BE2C (cell line): ENCODE measurements around the gene MTFR1L.

Source experiments
- DNase-seq: peaks from one replicate; pipeline ENCODE4 v3.0.0-alpha.2; 2020
- H3K27me3 ChIP-seq: fragments of 250-450 bp; sonication (Bioruptor Pico); 2 replicates; pipeline ENCODE4 v1.5.1; 2020; ENCODE audit warnings: mild to moderate bottlenecking
- H3K36me3 ChIP-seq: fragments of 250-450 bp; sonication (Bioruptor Pico); 2 replicates; pipeline ENCODE4 v1.5.1; 2020; ENCODE audit warnings: mild to moderate bottlenecking
- H3K4me1 ChIP-seq: fragments of 250-450 bp; sonication (Bioruptor Pico); 2 replicates; pipeline ENCODE4 v1.5.1; 2020
- H3K4me3 ChIP-seq: 2 replicates; pipeline ENCODE4 v1.5.1; 2011; ENCODE audit warnings: low read depth, low read length
- H3K9me3 ChIP-seq: fragments of 250-450 bp; sonication (Bioruptor Pico); 2 replicates; pipeline ENCODE4 v1.5.1; 2020
- TF ChIP-seq, protein P1 (sequence below): IDR thresholded peaks from 2 replicates; pipeline ENCODE4 v1.5.1; 2012; ENCODE audit warnings: mild to moderate bottlenecking, low read depth, low read length

MTFR1L gene

GRCh38 chr1:25821630-25822091 lies 1.9 kb downstream of the MTFR1L start:
- Histone ChIP-seq H3K36me3 (no peaks in the 10 kb centered on the region), H3K9me3 (no peaks in the 10 kb centered on the region), H3K4me3 (no peak overlapping the region), H3K27me3 (no peaks in the 10 kb centered on the region), H3K4me1 (peaks cover 3% of the 10 kb centered on the region)
- DNase-seq, result no peak
- TF ChIP-seq, protein P1, sequence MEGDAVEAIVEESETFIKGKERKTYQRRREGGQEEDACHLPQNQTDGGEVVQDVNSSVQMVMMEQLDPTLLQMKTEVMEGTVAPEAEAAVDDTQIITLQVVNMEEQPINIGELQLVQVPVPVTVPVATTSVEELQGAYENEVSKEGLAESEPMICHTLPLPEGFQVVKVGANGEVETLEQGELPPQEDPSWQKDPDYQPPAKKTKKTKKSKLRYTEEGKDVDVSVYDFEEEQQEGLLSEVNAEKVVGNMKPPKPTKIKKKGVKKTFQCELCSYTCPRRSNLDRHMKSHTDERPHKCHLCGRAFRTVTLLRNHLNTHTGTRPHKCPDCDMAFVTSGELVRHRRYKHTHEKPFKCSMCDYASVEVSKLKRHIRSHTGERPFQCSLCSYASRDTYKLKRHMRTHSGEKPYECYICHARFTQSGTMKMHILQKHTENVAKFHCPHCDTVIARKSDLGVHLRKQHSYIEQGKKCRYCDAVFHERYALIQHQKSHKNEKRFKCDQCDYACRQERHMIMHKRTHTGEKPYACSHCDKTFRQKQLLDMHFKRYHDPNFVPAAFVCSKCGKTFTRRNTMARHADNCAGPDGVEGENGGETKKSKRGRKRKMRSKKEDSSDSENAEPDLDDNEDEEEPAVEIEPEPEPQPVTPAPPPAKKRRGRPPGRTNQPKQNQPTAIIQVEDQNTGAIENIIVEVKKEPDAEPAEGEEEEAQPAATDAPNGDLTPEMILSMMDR, result no peak

- no peaks in the 10 kb centered on the region for H3K27me3 ChIP-seq
- H3K4me3 ChIP-seq, result no peak overlapping the region
- TF ChIP-seq, protein P1, result no peak
- H3K36me3 ChIP-seq, result peaks cover 9% of the 10 kb centered on the region
- H3K4me1 ChIP-seq, result no peaks in the 10 kb centered on the region
- no peaks in the 10 kb centered on the region for H3K9me3 ChIP-seq
- DNase-seq, result no peak
These were observed 5.9 kb downstream of the MTFR1L start for GRCh38 chr1:25825605-25826004.

- no peak for DNase-seq
- H3K27me3 ChIP-seq, result no peaks in the 10 kb centered on the region
- no peaks in the 10 kb centered on the region for H3K9me3 ChIP-seq
- H3K4me1 ChIP-seq, result no peaks in the 10 kb centered on the region
- peaks cover 9% of the 10 kb centered on the region for H3K36me3 ChIP-seq
- TF ChIP-seq, protein P1, result no peak
- H3K4me3 ChIP-seq, result no peak overlapping the region
These were observed 6.8 kb downstream of the MTFR1L start for GRCh38 chr1:25826571-25826970.

- no peaks in the 10 kb centered on the region for H3K9me3 ChIP-seq
- TF ChIP-seq, protein P1, result no peak
- peaks cover 14% of the 10 kb centered on the region for H3K36me3 ChIP-seq
- no peaks in the 10 kb centered on the region for H3K27me3 ChIP-seq
- H3K4me3 ChIP-seq, result no peak overlapping the region
- no peak for DNase-seq
- no peaks in the 10 kb centered on the region for H3K4me1 ChIP-seq
These were observed 8.7 kb downstream of the MTFR1L start for GRCh38 chr1:25828491-25828890.

GRCh38 chr1:25829046-25829445 lies 9.3 kb downstream of the MTFR1L start:
- TF ChIP-seq, protein P1, result no peak
- H3K4me1 ChIP-seq, result no peaks in the 10 kb centered on the region
- no peaks in the 10 kb centered on the region for H3K27me3 ChIP-seq
- H3K36me3 ChIP-seq, result peaks cover 14% of the 10 kb centered on the region
- no peaks in the 10 kb centered on the region for H3K9me3 ChIP-seq
- H3K4me3 ChIP-seq, result no peak overlapping the region
- no peak for DNase-seq

DNA sequence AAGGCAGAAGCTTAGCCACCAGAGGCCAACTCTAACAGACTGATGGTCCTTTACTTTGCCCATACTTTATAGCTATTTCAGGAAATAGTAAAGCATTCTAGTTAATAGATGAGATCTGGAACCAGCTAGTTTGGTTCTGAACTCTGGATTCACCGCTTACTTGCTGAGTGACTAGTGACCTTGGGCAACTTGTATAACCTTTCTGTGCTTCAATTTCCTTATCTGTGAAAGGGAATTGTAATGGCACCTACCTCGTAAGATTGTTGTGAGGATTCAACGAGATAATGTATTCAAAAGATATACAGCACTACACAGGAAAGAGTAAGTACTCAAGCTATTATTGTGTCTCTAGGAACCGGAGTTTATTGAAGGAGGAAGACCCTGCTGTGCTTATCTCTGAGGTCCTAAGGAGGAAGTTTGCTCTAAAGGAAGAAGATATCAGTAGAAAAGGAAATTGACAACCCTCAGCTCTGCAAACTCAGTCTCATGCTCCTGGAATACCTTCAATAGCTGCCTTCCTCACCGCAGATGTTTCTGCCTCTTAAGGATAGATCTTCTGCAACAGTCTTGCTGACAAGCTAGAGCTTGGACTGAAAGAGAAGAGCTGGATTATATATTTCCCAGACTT lies 11.9 kb downstream of the MTFR1L start:
- TF ChIP-seq, protein P1, result no peak
- Histone ChIP-seq H3K36me3 (peaks cover 17% of the 10 kb centered on the region), H3K4me1 (no peaks in the 10 kb centered on the region), H3K9me3 (no peaks in the 10 kb centered on the region), H3K4me3 (no peak overlapping the region), H3K27me3 (no peaks in the 10 kb centered on the region)
- no peak for DNase-seq
